Measurements from ENCODE around the gene DOCK1.

DOCK1 gene

DNA sequence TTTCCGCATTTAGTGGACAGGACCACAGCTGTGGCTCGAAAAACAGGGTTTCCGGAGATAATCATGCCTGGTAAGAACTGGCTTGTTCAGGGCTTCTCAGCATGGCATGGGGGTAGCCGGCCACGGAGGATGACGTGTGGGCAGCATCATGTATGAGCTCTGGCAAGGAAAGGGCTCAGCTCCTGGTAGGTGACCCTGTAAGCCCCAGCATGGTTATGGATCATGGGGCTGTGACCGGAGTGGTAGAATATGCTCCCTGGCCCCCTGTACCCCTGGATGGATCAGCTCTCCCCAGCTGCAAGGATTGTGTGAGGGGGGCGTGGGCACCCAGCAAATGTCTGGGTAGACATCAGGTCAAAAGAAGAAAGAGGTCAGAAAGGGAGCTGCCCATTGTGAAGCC lies 113.5 kb downstream of the DOCK1 start:
- Histone ChIP-seq H3K79me2 (no peaks in the 10 kb centered on the region), H3K9me3 (ENCODE audit: control insufficient read depth, low read length) (no peaks in the 10 kb centered on the region), H3K4me1 (no peaks in the 10 kb centered on the region), H3K4me3 (ENCODE audit: low read depth, low read length) (no peak overlapping the region), H3K27ac (no peak overlapping the region), H3K9ac (no peak overlapping the region), H3K4me2 (ENCODE audit: low read length) (no peak overlapping the region), H2AFZ (no peak overlapping the region), H3K36me3 (ENCODE audit: control insufficient read depth, insufficient read depth, low read length) (no peaks in the 10 kb centered on the region), H3K27me3 (ENCODE audit: control insufficient read depth, insufficient read depth, low read length) (no peaks in the 10 kb centered on the region)
- TF ChIP-seq CTCF (IDR thresholded peaks at IDR 0.05): no peak

- H3K9ac ChIP-seq: no peak overlapping the region
- H3K79me2 ChIP-seq: no peaks in the 10 kb centered on the region
- no peaks in the 10 kb centered on the region for H3K4me1 ChIP-seq
- no peak overlapping the region for H2AFZ ChIP-seq
- no peak overlapping the region for H3K4me3 ChIP-seq (ENCODE audit: low read depth, low read length)
- no peaks in the 10 kb centered on the region for H3K27me3 ChIP-seq (ENCODE audit: control insufficient read depth, insufficient read depth, low read length)
- no peak overlapping the region for H3K4me2 ChIP-seq (ENCODE audit: low read length)
- TF ChIP-seq CTCF (IDR thresholded peaks at IDR 0.05): no peak
- no peak overlapping the region for H3K27ac ChIP-seq
- no peaks in the 10 kb centered on the region for H3K36me3 ChIP-seq (ENCODE audit: control insufficient read depth, insufficient read depth, low read length)
- no peaks in the 10 kb centered on the region for H3K9me3 ChIP-seq (ENCODE audit: control insufficient read depth, low read length)
Observed at GRCh38 chr10:127020260-127020659, 115.0 kb downstream of the DOCK1 start.

GRCh38 chr10:127021801-127022200 lies 116.6 kb downstream of the DOCK1 start:
- H3K27ac ChIP-seq: no peak overlapping the region
- H3K4me3 ChIP-seq (ENCODE audit: low read depth, low read length): no peak overlapping the region
- H3K27me3 ChIP-seq (ENCODE audit: control insufficient read depth, insufficient read depth, low read length): no peaks in the 10 kb centered on the region
- H3K9me3 ChIP-seq (ENCODE audit: control insufficient read depth, low read length): no peaks in the 10 kb centered on the region
- H3K9ac ChIP-seq: no peak overlapping the region
- no peaks in the 10 kb centered on the region for H3K4me1 ChIP-seq
- H3K79me2 ChIP-seq: no peaks in the 10 kb centered on the region
- H3K4me2 ChIP-seq (ENCODE audit: low read length): no peak overlapping the region
- H2AFZ ChIP-seq: no peak overlapping the region
- TF ChIP-seq CTCF (IDR thresholded peaks at IDR 0.05): no peak
- no peaks in the 10 kb centered on the region for H3K36me3 ChIP-seq (ENCODE audit: control insufficient read depth, insufficient read depth, low read length)

DNA sequence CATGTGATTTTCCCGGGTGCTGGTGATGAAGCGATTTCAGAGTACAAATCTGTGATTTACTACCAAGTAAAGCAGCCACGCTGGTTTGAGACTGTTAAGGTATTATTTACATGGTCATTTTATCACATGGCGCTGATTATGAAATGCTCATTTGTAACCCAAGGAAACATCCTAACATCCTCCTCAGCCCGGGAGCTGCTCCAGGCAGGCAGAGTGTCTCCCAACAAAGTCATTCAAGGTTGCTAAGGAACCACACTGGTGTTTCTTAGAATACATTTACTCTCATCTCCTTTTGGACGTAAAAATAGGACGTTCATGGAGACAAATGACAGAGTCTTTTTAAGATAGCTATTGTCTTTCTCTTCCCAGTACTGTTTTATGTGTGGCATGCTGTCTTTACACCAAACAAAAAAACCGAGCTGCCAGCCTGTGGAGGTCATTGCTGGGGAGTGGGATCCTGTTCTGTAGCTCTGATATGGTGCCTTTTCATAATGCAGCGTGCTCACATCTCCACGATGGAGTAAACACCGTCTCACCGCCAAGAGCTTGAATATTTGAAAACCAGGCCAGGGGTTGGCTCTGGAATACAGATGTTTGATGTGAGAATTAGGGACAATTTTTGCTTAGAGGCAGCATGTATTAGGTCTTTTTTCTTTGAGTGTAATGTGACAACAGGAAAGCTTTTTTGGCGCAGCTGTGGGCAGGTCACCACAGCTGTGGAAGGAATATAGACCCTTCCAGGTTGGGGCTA lies 119.6 kb downstream of the DOCK1 start:
- no peaks in the 10 kb centered on the region for H3K79me2 ChIP-seq
- H3K27ac ChIP-seq: no peak overlapping the region
- no peaks in the 10 kb centered on the region for H3K36me3 ChIP-seq (ENCODE audit: control insufficient read depth, insufficient read depth, low read length)
- H3K4me2 ChIP-seq (ENCODE audit: low read length): no peak overlapping the region
- H3K9me3 ChIP-seq (ENCODE audit: control insufficient read depth, low read length): no peaks in the 10 kb centered on the region
- no peaks in the 10 kb centered on the region for H3K27me3 ChIP-seq (ENCODE audit: control insufficient read depth, insufficient read depth, low read length)
- H3K4me3 ChIP-seq (ENCODE audit: low read depth, low read length): no peak overlapping the region
- H3K9ac ChIP-seq: no peak overlapping the region
- no peaks in the 10 kb centered on the region for H3K4me1 ChIP-seq
- TF ChIP-seq CTCF (IDR thresholded peaks at IDR 0.05): no peak
- no peak overlapping the region for H2AFZ ChIP-seq

DNA sequence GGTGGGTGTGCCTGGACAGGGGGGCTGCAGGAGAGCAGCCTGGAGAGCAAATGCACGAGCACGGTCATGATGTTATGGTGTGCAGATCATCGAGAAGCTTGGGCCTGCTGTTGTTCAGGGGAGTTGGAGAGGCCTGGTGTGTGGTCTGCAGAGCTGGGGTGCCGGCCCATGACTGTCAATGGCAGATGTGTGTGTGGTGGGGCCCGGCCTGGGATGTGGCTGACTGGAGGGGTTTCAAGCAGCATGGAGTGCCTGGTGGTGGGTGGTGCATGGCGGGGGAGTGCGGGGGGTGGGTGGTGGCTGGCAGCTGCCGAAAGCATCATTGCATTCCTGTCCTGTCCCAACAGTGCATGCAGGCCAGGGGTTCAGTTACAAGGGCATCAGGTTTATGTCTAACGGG lies 122.6 kb downstream of the DOCK1 start:
- Histone ChIP-seq H3K4me3 (ENCODE audit: low read depth, low read length) (no peak overlapping the region), H2AFZ (no peak overlapping the region), H3K4me2 (ENCODE audit: low read length) (no peak overlapping the region), H3K36me3 (ENCODE audit: control insufficient read depth, insufficient read depth, low read length) (no peaks in the 10 kb centered on the region), H3K27me3 (ENCODE audit: control insufficient read depth, insufficient read depth, low read length) (no peaks in the 10 kb centered on the region), H3K9ac (no peak overlapping the region), H3K27ac (no peak overlapping the region), H3K9me3 (ENCODE audit: control insufficient read depth, low read length) (no peaks in the 10 kb centered on the region), H3K4me1 (no peaks in the 10 kb centered on the region), H3K79me2 (no peaks in the 10 kb centered on the region)
- TF ChIP-seq CTCF (IDR thresholded peaks at IDR 0.05): no peak

All from parathyroid adenoma (tissue), 2 donors.